Fibroblast of the aortic adventitia (primary cell): Measurements from ENCODE around the gene LHX8. TPM values are rescaled to one million over a fixed set of nuclear protein-coding genes. Genes with fewer than 3 reads are reported as not detected.
A peak's percentile ranks its signal among the peaks of the same experiment; 100 is the strongest.

Experiments
- DNase-seq: peaks from one replicate; pipeline ENCODE4 v3.0.0-alpha.2; 2010; ENCODE audit warnings: low read depth
- H3K4me3 ChIP-seq: 2 replicates; pipeline ENCODE4 v1.5.1; 2011; ENCODE audit warnings: low read depth, mild to moderate bottlenecking, control low read depth, low read length, moderate library complexity
- CTCF ChIP-seq: IDR thresholded peaks from 2 replicates; pipeline ENCODE4 v1.5.1; 2011; ENCODE audit warnings: mild to moderate bottlenecking, low read length, control low read depth, inconsistent platforms; ENCODE audit not compliant: insufficient read depth
- total RNA-seq: library from RNA; depleted of rRNA; stranded (reverse); fragments of >200 nt; gene quantifications from 2 replicates; pipeline ENCODE4 v1.2.3, GENCODE V29; 2012; ENCODE audit warnings: low replicate concordance

The LHX8 gene
- 0.09 TPM in 1 of 2 replicates, not detected in the other for total RNA-seq

- H3K4me3 ChIP-seq, result peak within 1 kb of the TSS; percentile 23
- DNase-seq, result no peak
- no peak for TF ChIP-seq CTCF
These were observed at the start of gene LHX8 for GRCh38 chr1:75133750-75134646. LHX8 (plus strand) TSS chr1:75134388; CDS start chr1:75136615, 2,227 bp downstream.

- no peak for TF ChIP-seq CTCF
- DNase-seq, result no peak
- H3K4me3 ChIP-seq, result no peak overlapping the region
These were observed 48.3 kb upstream of the LHX8 start for GRCh38 chr1:75085931-75086330.

GRCh38 chr1:75087278-75087677 lies 46.9 kb upstream of the LHX8 start:
- TF ChIP-seq CTCF, result no peak
- DNase-seq, result no peak
- no peak overlapping the region for H3K4me3 ChIP-seq

- DNase-seq, result no peak
- H3K4me3 ChIP-seq, result no peak overlapping the region
- no peak for TF ChIP-seq CTCF
These were observed 42.0 kb upstream of the LHX8 start for GRCh38 chr1:75092141-75092540.

- H3K4me3 ChIP-seq, result no peak overlapping the region
- no peak for TF ChIP-seq CTCF
- peak; percentile 1 for DNase-seq
These were observed 36.5 kb upstream of the LHX8 start for GRCh38 chr1:75097654-75098053.

- no peak for TF ChIP-seq CTCF
- H3K4me3 ChIP-seq, result no peak overlapping the region
- no peak for DNase-seq
These were observed 34.6 kb upstream of the LHX8 start for GRCh38 chr1:75099581-75099980.
